Adipocyte (in vitro differentiated cells): ENCODE data around the gene PPEF1.
"Not testable (repeated sequence)": the region's sequence is repeated elsewhere in the genome, so short reads cannot be mapped to it uniquely, and the experiment has no call there.

Experiments used
- DNase-seq: peaks from one replicate; pipeline ENCODE4 v3.0.0-alpha.2; 2015; ENCODE audit warnings: low read depth
- H3K27me3 ChIP-seq: replicated peaks from 2 replicates; pipeline ENCODE4 v1.7.0; 2013; ENCODE audit warnings: mild to moderate bottlenecking, low read length, moderate library complexity; ENCODE audit not compliant: control insufficient read depth, insufficient read depth
- H3K36me3 ChIP-seq: 2 replicates; pipeline ENCODE4 v1.7.0; 2013; ENCODE audit warnings: low read length, mild to moderate bottlenecking, moderate library complexity; ENCODE audit not compliant: control insufficient read depth, insufficient read depth, severe bottlenecking
- H3K4me1 ChIP-seq: 2 replicates; pipeline ENCODE4 v1.7.0; 2013; ENCODE audit warnings: mild to moderate bottlenecking, low read length, moderate library complexity; ENCODE audit not compliant: control insufficient read depth, insufficient read depth
- H3K4me3 ChIP-seq: 2 replicates; pipeline ENCODE4 v1.7.0; 2013; ENCODE audit warnings: mild to moderate bottlenecking, low read length, moderate library complexity
- H3K9ac ChIP-seq: 2 replicates; pipeline ENCODE4 v1.7.0; 2013; ENCODE audit warnings: mild to moderate bottlenecking, low read length, moderate library complexity
- H3K9me3 ChIP-seq: 2 replicates; pipeline ENCODE4 v1.7.0; 2013; ENCODE audit warnings: mild to moderate bottlenecking, low read length, moderate library complexity; ENCODE audit not compliant: control insufficient read depth

The PPEF1 gene

DNA sequence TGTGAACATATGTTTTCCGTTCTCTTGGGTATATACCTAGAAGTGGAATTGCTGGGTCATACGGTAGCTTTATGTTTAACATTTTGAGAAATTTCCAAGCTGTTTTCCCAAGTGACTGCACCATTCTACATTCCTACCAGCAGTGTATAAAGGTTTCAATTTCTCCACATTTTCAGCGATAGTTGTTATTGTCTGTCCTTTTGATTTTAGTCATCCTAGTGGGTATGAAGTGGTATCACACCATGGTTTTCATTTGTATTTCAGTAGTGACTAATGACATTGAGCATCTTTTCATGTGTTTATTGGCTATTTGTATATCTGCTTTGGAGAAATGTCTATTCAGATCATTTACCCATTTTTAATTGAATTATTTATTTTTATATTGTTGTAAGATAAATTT lies 2.4 kb downstream of the PPEF1 start:
- H3K4me3 ChIP-seq, result no peak overlapping the region
- H3K9ac ChIP-seq, result no peak overlapping the region
- H3K27me3 ChIP-seq, result peaks cover 9% of the 10 kb centered on the region
- H3K4me1 ChIP-seq, result no peaks in the 10 kb centered on the region
- H3K36me3 ChIP-seq, result no peaks in the 10 kb centered on the region
- no peak for DNase-seq
- peaks cover 9% of the 10 kb centered on the region for H3K9me3 ChIP-seq

DNA sequence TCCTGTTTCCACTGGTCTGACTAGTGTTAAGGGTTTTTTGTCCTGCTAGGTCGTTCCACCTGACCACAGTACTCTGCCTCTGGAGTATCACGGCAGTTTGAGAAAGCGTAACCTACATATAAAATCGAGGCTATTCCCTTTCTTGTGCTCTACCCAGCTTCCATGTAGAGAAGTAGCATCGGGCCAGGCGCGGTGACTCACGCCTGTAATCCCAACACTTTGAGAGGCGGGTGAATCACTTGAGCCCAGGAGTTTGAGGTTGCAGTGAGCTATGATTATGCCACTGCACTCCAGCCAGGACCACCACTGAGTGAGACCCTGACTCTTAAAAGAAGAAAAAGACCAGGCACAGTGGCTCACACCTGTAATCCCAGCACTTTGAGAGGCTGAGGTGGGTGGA lies 7.5 kb downstream of the PPEF1 start:
- DNase-seq, result no peak
- peaks cover 3% of the 10 kb centered on the region for H3K27me3 ChIP-seq
- H3K4me3 ChIP-seq, result no peak overlapping the region

DNA sequence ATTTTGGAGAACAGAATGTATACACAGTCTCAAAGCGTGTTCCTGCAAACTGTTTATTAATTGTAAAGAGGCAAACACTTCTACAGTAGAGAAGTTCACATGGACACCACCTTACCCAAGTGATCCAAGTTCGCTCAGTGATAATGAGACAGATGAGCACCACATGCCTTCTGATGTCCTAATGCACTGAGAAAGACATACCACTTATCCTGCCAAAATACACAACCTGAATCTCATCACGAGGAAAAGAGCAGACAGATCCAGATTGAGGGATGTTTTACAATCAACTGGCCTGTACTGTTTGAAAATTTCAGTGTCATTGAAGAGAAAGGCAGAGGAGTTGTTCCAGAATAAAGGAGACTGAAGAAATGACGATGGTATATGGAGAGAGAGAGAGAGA lies 12.4 kb downstream of the PPEF1 start:
- Histone ChIP-seq H3K9ac (no peak overlapping the region), H3K4me3 (no peak overlapping the region), H3K27me3 (peaks cover 6% of the 10 kb centered on the region), H3K36me3 (no peaks in the 10 kb centered on the region), H3K9me3 (no peaks in the 10 kb centered on the region), H3K4me1 (no peaks in the 10 kb centered on the region)
- DNase-seq, result no peak

More for the DNA sequence above, 7.5 kb downstream of the PPEF1 start:
- Histone ChIP-seq H3K9me3 (peaks cover 3% of the 10 kb centered on the region), H3K9ac (no peak overlapping the region), H3K4me1 (no peaks in the 10 kb centered on the region), H3K36me3 (no peaks in the 10 kb centered on the region)

DNA sequence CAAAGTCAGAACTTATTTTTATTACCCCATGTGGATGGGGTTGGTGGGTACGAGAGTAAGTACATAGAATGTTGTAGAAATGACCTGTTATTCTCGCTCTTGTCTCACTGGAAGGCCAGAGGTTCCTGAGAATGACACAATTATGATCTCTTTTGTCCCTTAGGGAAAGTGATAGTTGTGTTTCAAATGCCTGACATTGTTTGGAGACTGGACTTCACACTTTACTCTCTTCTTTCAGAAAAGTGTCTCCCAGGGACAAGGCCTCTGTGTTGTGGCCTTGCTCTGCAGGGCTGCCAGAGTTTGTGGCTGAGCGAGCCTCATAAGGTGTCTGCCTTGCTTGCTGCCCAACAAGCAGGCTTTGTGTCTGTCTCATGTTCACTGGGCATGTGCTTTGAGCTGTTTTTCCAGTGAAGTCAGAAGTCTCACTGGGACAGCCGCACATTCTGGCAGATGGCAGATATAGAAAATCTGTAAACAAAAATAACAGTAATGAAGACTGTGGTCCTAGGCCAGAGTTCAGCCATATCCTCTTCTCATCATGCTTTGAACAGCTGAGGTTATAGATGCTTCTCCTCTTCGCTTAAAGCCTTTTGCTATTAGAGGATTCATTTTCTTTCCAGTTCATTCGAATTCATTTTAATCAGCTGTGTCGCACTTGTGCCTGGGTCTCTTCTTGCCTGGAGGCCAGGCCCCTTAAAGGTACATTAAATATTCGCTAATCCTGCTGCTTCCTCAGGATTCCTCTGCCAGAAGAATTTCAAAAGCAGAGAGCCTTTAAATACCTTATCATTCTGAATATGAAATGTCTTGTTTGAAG lies 14.4 kb downstream of the PPEF1 start:
- H3K27me3 ChIP-seq, result peaks cover 6% of the 10 kb centered on the region
- no peak overlapping the region for H3K4me3 ChIP-seq
- no peaks in the 10 kb centered on the region for H3K36me3 ChIP-seq
- H3K9ac ChIP-seq, result no peak overlapping the region
- no peaks in the 10 kb centered on the region for H3K4me1 ChIP-seq
- H3K9me3 ChIP-seq, result no peaks in the 10 kb centered on the region
- DNase-seq, result no peak

DNA sequence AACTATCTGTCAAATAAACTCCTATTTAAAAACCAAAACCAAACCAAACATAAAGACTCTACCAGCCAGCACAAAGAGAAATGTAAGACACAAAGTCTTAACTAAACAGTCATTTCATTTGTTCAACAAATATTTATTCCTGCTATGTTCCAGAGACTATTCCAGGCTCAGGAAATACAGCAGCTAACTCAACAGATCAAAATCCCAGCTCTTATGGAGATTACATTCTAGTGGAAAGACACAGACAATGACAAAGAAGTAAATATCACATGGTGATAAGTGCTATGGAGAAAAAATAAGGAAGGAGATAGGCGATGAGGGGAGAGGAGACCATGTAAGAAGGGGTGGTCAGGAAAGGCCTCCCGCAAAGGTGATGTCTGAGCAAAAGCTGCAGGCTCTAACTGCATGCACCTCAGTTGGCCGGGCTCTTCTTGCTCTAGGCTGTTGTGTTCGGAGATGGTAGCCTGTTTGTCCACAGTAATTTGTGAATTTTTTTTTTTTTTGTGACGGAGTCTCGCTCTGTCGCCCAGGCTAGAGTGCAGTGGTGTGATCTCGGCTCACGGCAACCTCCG lies 15.1 kb downstream of the PPEF1 start:
- Histone ChIP-seq H3K36me3 (no peaks in the 10 kb centered on the region), H3K27me3 (peaks cover 3% of the 10 kb centered on the region)
- DNase-seq, result no peak

DNA sequence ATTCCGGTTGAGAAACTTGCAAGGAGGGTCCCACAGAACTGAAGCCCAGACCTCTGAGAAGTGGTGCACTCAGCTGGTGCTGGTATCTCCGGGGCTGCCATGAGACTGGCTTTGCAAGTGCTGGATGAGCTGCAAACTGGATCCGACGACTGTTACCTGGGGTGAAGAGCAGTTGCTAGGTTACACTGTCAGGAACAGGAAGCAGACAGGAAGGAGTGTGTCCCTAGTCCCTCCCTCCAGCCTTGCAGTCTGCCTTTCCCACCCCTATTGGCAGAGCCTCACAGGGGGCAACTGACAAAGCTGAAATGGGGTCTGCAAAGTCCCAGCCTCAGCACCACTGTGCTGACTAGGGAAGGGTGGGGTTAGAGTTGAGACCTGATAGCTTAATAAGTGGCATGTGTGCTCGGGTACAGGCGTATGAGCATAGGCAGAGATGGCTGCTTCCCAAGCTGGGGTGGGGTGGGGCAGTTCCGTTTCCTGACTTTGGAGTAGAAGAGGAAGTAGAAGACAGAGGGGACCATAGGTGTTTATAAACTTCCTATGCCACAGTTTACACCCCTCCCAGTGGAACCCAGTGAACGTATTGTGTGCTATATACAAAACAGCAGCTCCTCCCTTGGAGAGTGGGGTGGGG lies 18.0 kb downstream of the PPEF1 start:
- no peaks in the 10 kb centered on the region for H3K9me3 ChIP-seq
- H3K4me3 ChIP-seq, result no peak overlapping the region
- H3K36me3 ChIP-seq, result no peaks in the 10 kb centered on the region
- H3K27me3 ChIP-seq, result peaks cover 8% of the 10 kb centered on the region
- H3K4me1 ChIP-seq, result no peaks in the 10 kb centered on the region
- no peak for DNase-seq
- no peak overlapping the region for H3K9ac ChIP-seq

More for the DNA sequence above, 15.1 kb downstream of the PPEF1 start:
- Histone ChIP-seq H3K4me3 (no peak overlapping the region), H3K4me1 (no peaks in the 10 kb centered on the region), H3K9me3 (no peaks in the 10 kb centered on the region), H3K9ac (no peak overlapping the region)

DNA sequence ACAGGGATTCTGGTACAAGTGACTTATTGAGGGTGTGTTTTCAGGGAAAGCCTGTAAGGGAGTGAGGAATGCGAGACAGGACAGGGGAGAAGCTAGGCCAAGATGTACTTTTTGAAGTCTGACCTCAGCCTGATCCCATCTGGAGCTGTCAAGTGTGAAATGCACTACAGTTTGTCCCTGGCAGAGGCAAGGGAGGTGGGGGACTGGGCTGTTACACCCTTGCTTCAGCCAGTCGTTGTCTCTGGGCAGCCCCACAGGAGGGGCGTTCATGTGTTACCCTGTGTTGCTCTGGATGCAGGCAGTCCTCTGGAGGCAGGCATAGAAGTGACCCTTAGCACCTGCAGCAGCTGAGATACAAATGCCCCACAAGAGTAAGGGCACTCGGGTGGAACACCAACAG lies 25.8 kb downstream of the PPEF1 start:
- Histone ChIP-seq H3K36me3 (no peaks in the 10 kb centered on the region), H3K27me3 (peaks cover 5% of the 10 kb centered on the region)

DNA sequence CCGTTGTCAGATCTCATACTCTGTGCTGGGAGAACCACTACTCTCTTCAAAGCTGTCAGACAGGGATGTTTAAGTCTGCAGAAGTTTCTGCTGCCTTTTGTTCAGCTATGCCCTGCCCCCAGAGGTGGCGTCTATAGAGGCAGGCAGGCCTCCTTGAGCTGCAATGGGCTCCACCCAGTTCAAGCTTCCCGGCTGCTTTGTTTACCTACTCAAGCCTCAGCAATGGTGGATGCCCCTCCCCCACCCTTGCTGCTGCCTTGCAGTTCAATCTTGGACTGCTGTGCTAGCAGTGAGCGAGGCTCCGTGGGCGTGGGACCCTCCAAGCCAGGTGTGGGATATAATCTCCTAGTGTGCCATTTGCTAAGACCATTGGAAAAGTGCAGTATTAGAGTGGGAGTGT lies 32.2 kb downstream of the PPEF1 start:
- not testable (repeated sequence) for H3K4me3 ChIP-seq, H3K9ac ChIP-seq, DNase-seq, H3K4me1 ChIP-seq, H3K9me3 ChIP-seq, H3K27me3 ChIP-seq, H3K36me3 ChIP-seq

More for the DNA sequence above, 25.8 kb downstream of the PPEF1 start:
- H3K9me3 ChIP-seq, result no peaks in the 10 kb centered on the region
- H3K4me1 ChIP-seq, result no peaks in the 10 kb centered on the region
- no peak overlapping the region for H3K4me3 ChIP-seq
- no peak overlapping the region for H3K9ac ChIP-seq
- no peak for DNase-seq

DNA sequence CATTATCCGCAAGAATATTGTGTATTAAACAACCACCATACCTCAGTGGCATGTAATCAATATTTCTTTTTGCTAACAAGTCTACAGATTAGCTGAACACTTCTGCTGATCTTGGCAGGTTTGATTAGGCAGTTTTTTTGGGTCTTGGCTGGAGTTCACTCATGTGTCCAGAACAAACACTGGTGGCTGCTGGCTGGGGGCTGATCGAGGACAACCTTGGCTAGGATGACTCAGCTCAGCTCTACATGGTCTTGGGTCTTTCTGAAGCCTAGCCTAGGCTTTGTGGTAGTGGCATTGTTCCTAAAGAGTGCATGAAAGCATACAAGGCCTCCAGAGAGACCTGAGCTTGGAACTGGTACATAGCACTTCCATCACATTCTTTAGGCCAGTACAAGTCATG lies 41.1 kb downstream of the PPEF1 start:
- Histone ChIP-seq H3K4me3 (no peak overlapping the region), H3K9ac (no peak overlapping the region), H3K9me3 (peaks cover 5% of the 10 kb centered on the region), H3K36me3 (no peaks in the 10 kb centered on the region), H3K27me3 (no peaks in the 10 kb centered on the region), H3K4me1 (no peaks in the 10 kb centered on the region)
- no peak for DNase-seq

DNA sequence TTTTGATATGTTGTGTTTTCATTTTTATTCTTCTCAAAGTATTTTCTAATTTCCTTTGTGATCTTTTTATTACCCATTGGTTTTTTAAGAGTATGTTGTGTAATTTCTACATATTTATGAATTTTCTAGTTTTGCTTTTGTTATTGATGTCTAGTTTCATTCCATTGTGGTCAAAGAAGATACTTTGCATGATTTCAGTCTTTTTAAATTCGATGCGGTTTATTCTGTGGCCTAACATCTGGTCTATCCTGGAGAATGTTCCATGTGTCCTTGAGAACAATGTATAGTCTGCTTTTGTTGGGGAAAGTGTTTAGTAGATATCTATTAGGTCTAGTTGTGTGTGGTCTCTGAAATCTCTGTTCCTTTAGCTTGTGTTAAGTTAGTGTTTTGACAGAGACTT lies 46.2 kb downstream of the PPEF1 start:
- Histone ChIP-seq H3K36me3 (no peaks in the 10 kb centered on the region), H3K27me3 (peaks cover 6% of the 10 kb centered on the region), H3K9me3 (no peaks in the 10 kb centered on the region), H3K9ac (no peak overlapping the region), H3K4me3 (no peak overlapping the region), H3K4me1 (no peaks in the 10 kb centered on the region)
- DNase-seq, result peak; percentile 40

DNA sequence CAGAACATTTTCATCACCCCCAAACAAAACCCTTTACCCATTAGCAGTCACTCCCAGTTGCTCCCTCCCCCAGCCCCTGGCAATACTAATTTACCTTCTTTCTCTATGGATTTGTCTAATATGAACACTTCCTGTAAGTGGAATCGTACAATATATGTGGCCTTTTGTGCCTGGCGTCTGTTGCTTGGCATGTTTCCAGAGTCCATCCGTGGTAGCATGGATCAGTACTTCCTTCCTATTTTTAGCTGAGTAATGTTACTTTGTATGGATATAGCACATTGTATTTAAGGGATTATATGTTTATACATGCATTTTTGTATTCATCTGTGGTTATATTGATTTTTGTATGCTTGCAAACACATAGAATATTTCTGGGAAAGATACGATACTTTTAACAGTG lies 48.2 kb downstream of the PPEF1 start:
- Histone ChIP-seq H3K27me3 (peaks cover 10% of the 10 kb centered on the region), H3K4me3 (no peak overlapping the region), H3K4me1 (no peaks in the 10 kb centered on the region), H3K9ac (no peak overlapping the region), H3K36me3 (no peaks in the 10 kb centered on the region), H3K9me3 (no peaks in the 10 kb centered on the region)
- no peak for DNase-seq
